SK-N-SH (cell line): ENCODE results near the gene IL11RA. TPM values are rescaled to one million over a fixed set of nuclear protein-coding genes. Genes with fewer than 3 reads are reported as not detected.

Experiments used
- CTCF ChIA-PET: fragments of 300-600, 350-600 bp; formaldehyde crosslinking; extraction: SDS; loops from one replicate; lab custom pipeline; 2021; lab: Yijun Ruan, JAX
- POLR2A ChIA-PET: fragments of 350-600 bp; sonication (Branson Sonifier 250); formaldehyde crosslinking; extraction: SDS; loops from one replicate; lab custom pipeline; 2020; ENCODE audit warnings: antibody characterized with exemption, inconsistent platforms; lab: Yijun Ruan, JAX
- DNase-seq: peaks from one replicate; pipeline ENCODE4 v3.0.0; 2012
- H2AFZ ChIP-seq: fragments of 200-600 bp; sonication (generic); 2 replicates; pipeline ENCODE4 v1.8.1; 2016; ENCODE audit warnings: antibody characterized with exemption, mild to moderate bottlenecking, low read depth
- H3F3A ChIP-seq: fragments of 200-600 bp; sonication (generic); replicated peaks from 2 replicates; pipeline ENCODE3; 2016; ENCODE audit warnings: antibody characterized with exemption, mild to moderate bottlenecking; ENCODE audit not compliant: insufficient read depth
- H3K27ac ChIP-seq, 2 experiments: fragments of 200-500 bp in 1 of 2; fragments of 200-600 bp in 1 of 2; sonication (Bioruptor generic) in 1 of 2; sonication (generic), shearing (Covaris generic) in 1 of 2; 2 replicates each; pipeline versions ENCODE4 v1.5.1 to v1.6.1; 2014 to 2016; ENCODE audit warnings: low read depth in 2 of 2, inconsistent platforms in 1 of 2, low read length in 1 of 2, mild to moderate bottlenecking in 1 of 2, mixed read lengths in 1 of 2
- H3K27me3 ChIP-seq: fragments of 200-600 bp; sonication (generic), shearing (Covaris generic); 2 replicates; pipeline ENCODE4 v1.6.1; 2016; ENCODE audit warnings: mixed run types; ENCODE audit not compliant: insufficient read depth
- H3K36me3 ChIP-seq, 2 experiments: fragments of 200-500 bp in 1 of 2; fragments of 200-600 bp in 1 of 2; sonication (Bioruptor generic) in 1 of 2; sonication (generic) in 1 of 2; replicated peaks in 1 of 2; 2 replicates each; pipeline versions ENCODE3 to v1.5.1; 2014 to 2016; ENCODE audit warnings: low read length in 1 of 2, mild to moderate bottlenecking in 1 of 2; ENCODE audit not compliant: insufficient read depth in 2 of 2, control insufficient read depth in 1 of 2
- H3K4me1 ChIP-seq, 2 experiments: fragments of 200-500 bp in 1 of 2; fragments of 200-600 bp in 1 of 2; sonication (Bioruptor generic) in 1 of 2; sonication (generic), shearing (Covaris generic) in 1 of 2; 2 replicates each; pipeline versions ENCODE4 v1.5.1 to v1.6.1; 2014 to 2016; ENCODE audit warnings: low read depth in 1 of 2, low read length in 1 of 2, mixed run types in 1 of 2; ENCODE audit not compliant: insufficient read depth in 2 of 2, control insufficient read depth in 1 of 2
- H3K4me2 ChIP-seq: fragments of 200-600 bp; sonication (generic), shearing (Covaris generic); 2 replicates; pipeline ENCODE4 v1.6.1; 2017; ENCODE audit warnings: mixed run types
- H3K4me3 ChIP-seq, 2 experiments: fragments of 200-500 bp in 1 of 2; fragments of 200-600 bp in 1 of 2; sonication (Bioruptor generic) in 1 of 2; sonication (generic), shearing (Covaris generic) in 1 of 2; 2 replicates each; pipeline versions ENCODE4 v1.5.1 to v1.8.1; 2014 to 2016; ENCODE audit warnings: low read depth in 2 of 2, inconsistent platforms in 1 of 2, low read length in 1 of 2, mild to moderate bottlenecking in 1 of 2, mixed read lengths in 1 of 2, moderate library complexity in 1 of 2
- H3K79me2 ChIP-seq: fragments of 200-600 bp; sonication (generic); 2 replicates; pipeline ENCODE4 v1.8.1; 2017; ENCODE audit warnings: mild to moderate bottlenecking; ENCODE audit not compliant: insufficient read depth
- H3K9ac ChIP-seq: fragments of 200-600 bp; sonication (generic); 2 replicates; pipeline ENCODE4 v1.6.1; 2017; ENCODE audit warnings: mixed run types
- H3K9me2 ChIP-seq: fragments of 200-600 bp; sonication (generic); 2 replicates; pipeline ENCODE4 v1.6.1; 2017; ENCODE audit warnings: mixed run types
- H3K9me3 ChIP-seq: fragments of 200-600 bp; sonication (generic); 2 replicates; pipeline ENCODE4 v1.6.1; 2017; ENCODE audit warnings: mixed run types, mild to moderate bottlenecking, moderate library complexity
- H4K20me1 ChIP-seq: fragments of 200-600 bp; sonication (generic); 2 replicates; pipeline ENCODE4 v1.6.1; 2017; ENCODE audit warnings: mild to moderate bottlenecking, mixed run types; ENCODE audit not compliant: insufficient read depth
- CHD2 ChIP-seq: fragments of 150-350 bp; IDR thresholded peaks from 2 replicates; pipeline ENCODE4 v1.6.1; 2018; ENCODE audit warnings: low read length; ENCODE audit not compliant: partially characterized antibody
- EP300 ChIP-seq, 2 experiments: IDR thresholded peaks; 2 replicates each; pipeline versions ENCODE4 v1.4.0 to v1.6.1; 2012; ENCODE audit warnings: borderline replicate concordance in 1 of 2, low read depth in 1 of 2, low read length in 1 of 2
- FOSL2 ChIP-seq: IDR thresholded peaks from 2 replicates; pipeline ENCODE4 v1.4.0; 2012; ENCODE audit warnings: low read depth, mild to moderate bottlenecking, moderate library complexity, borderline replicate concordance
- FOXJ3 ChIP-seq: sonication (generic); formaldehyde crosslinking; IDR thresholded peaks from 2 replicates; pipeline ENCODE4 v1.5.1; 2020; ENCODE audit warnings: mild to moderate bottlenecking, missing genetic modification reagents
- FOXM1 ChIP-seq: IDR thresholded peaks from 2 replicates; pipeline ENCODE4 v1.4.0; 2012; ENCODE audit warnings: low read depth, mild to moderate bottlenecking
- GABPA ChIP-seq: IDR thresholded peaks from 2 replicates; pipeline ENCODE4 v1.4.0; 2012; ENCODE audit warnings: low read depth, mild to moderate bottlenecking
- JUND ChIP-seq: IDR thresholded peaks from 2 replicates; pipeline ENCODE4 v1.4.0; 2012
- MXI1 ChIP-seq: IDR thresholded peaks from 2 replicates; pipeline ENCODE4 v1.6.1; 2012; ENCODE audit warnings: mild to moderate bottlenecking, low read depth, low read length, improper control_type of control experiment
- NFIC ChIP-seq: IDR thresholded peaks from 2 replicates; pipeline ENCODE4 v1.4.0; 2012; ENCODE audit warnings: borderline replicate concordance
- RCOR1 ChIP-seq: fragments of 150-350 bp; IDR thresholded peaks from 2 replicates; pipeline ENCODE4 v1.6.1; 2017; ENCODE audit warnings: antibody characterized with exemption, low read length
- RFX5 ChIP-seq: IDR thresholded peaks from 2 replicates; pipeline ENCODE4 v1.6.1; 2012; ENCODE audit warnings: mild to moderate bottlenecking, improper control_type of control experiment, low read length
- SMC3 ChIP-seq: IDR thresholded peaks from 2 replicates; pipeline ENCODE4 v1.6.1; 2012; ENCODE audit warnings: low read depth, low read length, improper control_type of control experiment
- TAF1 ChIP-seq: IDR thresholded peaks from 2 replicates; pipeline ENCODE4 v1.6.1; 2012; ENCODE audit warnings: low read depth, mild to moderate bottlenecking, low read length, moderate library complexity, borderline replicate concordance
- TEAD4 ChIP-seq: IDR thresholded peaks from 2 replicates; pipeline ENCODE4 v1.4.0; 2012; ENCODE audit warnings: mild to moderate bottlenecking, borderline replicate concordance; ENCODE audit not compliant: insufficient read depth
- USF2 ChIP-seq: fragments of 150-350 bp; IDR thresholded peaks from 2 replicates; pipeline ENCODE4 v1.6.1; 2017; ENCODE audit warnings: antibody characterized with exemption, low read length, low read depth, borderline replicate concordance
- ZBTB33 ChIP-seq: IDR thresholded peaks from 2 replicates; pipeline ENCODE4 v1.4.0; 2012; ENCODE audit warnings: low read depth, borderline replicate concordance
- WGBS: methylation state at CpG from one replicate; pipeline ENCODE4 v1.1.6; 2017; ENCODE audit warnings: low lambda C conversion rate; 5-methylcytosine and 5-hydroxymethylcytosine counted together
- polyA plus RNA-seq, 3 experiments: library from polyadenylated mRNA; depleted of rRNA; stranded (reverse); fragments of >200 nt; gene quantifications; 2 replicates each; pipeline ENCODE4 v1.2.3, GENCODE V29; 2012

The IL11RA gene
- polyA plus RNA-seq, 1 of the 3 experiments (the other 2 are of a cell fraction), result 16.5 TPM

- no peak for DNase-seq
- Histone ChIP-seq H4K20me1 (no peaks in the 10 kb centered on the region), H3K27ac (no peak overlapping the region)
Measured at GRCh38 chr9:34686732-34687131, 34.7 kb downstream of the IL11RA start.

GRCh38 chr9:34687276-34688030 is 35.5 kb downstream of the IL11RA start:
- 79% methylated on average over 8 of the region's 10 CpGs for WGBS
- POLR2A ChIA-PET, result interaction anchor here (0.6 kb wide), 1 partner anchor 50 kb away, joined by 3 read pairs; no protein-coding TSS in a partner anchor

More at GRCh38 chr9:34686732-34687131, 34.7 kb downstream of the IL11RA start:
- H3F3A ChIP-seq, result no peaks in the 10 kb centered on the region
- H3K9me2 ChIP-seq, result no peaks in the 10 kb centered on the region
- H3K9ac ChIP-seq, result no peak overlapping the region
- ChIA-PET POLR2A (interaction anchor here (0.7 kb wide), 1 partner anchor 14 kb away, joined by 3 read pairs; no protein-coding TSS in a partner anchor), CTCF (interaction anchor here (0.9 to 5.1 kb wide), 4 partner anchors 11 to 40 kb away, joined by 3 to 43 read pairs (median 4); no protein-coding TSS in a partner anchor)
- H3K9me3 ChIP-seq, result no peaks in the 10 kb centered on the region
- 45% methylated on average over 1 of the region's 1 CpG for WGBS
- TF ChIP-seq TEAD4, result no peak
- no peak for TF ChIP-seq NFIC
- TF ChIP-seq CHD2, result no peak
- no peak for TF ChIP-seq SMC3
- no peak for TF ChIP-seq MXI1
- no peak for TF ChIP-seq TAF1
- no peaks in the 10 kb centered on the region; a peak in 1 of 4 replicates for H3K4me1 ChIP-seq
- no peak overlapping the region for H2AFZ ChIP-seq
- no peak overlapping the region for H3K4me2 ChIP-seq
- no peaks in the 10 kb centered on the region for H3K79me2 ChIP-seq
- no peaks in the 10 kb centered on the region for H3K36me3 ChIP-seq
- no peaks in the 10 kb centered on the region for H3K27me3 ChIP-seq
- H3K4me3 ChIP-seq, result no peak overlapping the region

GRCh38 chr9:34688329-34689115 is 36.5 kb downstream of the IL11RA start:
- no peak for DNase-seq
- H3K4me2 ChIP-seq, result no peak overlapping the region
- no peaks in the 10 kb centered on the region for H3K36me3 ChIP-seq
- no peak overlapping the region for H3K27ac ChIP-seq
- no peaks in the 10 kb centered on the region for H4K20me1 ChIP-seq
- 53% methylated on average over 5 of the region's 5 CpGs for WGBS
- H3K9ac ChIP-seq, result no peak overlapping the region
- H3K9me3 ChIP-seq, result no peaks in the 10 kb centered on the region
- no peaks in the 10 kb centered on the region for H3K79me2 ChIP-seq
- no peaks in the 10 kb centered on the region; a peak in 1 of 4 replicates for H3K4me1 ChIP-seq
- no peaks in the 10 kb centered on the region for H3F3A ChIP-seq
- no peak overlapping the region for H3K4me3 ChIP-seq
- ChIA-PET CTCF (interaction anchor here (1.3 to 5.1 kb wide), 2 partner anchors 10 to 14 kb away, joined by 4 to 43 read pairs; no protein-coding TSS in a partner anchor), POLR2A (no interaction called here)
- no peaks in the 10 kb centered on the region for H3K27me3 ChIP-seq
- no peak overlapping the region for H2AFZ ChIP-seq
- H3K9me2 ChIP-seq, result no peaks in the 10 kb centered on the region
- no peak for TF ChIP-seq FOXJ3 (CRISPR knock-in tag)
- TF ChIP-seq JUND, result no peak
- no peak for TF ChIP-seq ZBTB33
- TF ChIP-seq RFX5, result no peak
- TF ChIP-seq RCOR1, result no peak
- no peak for TF ChIP-seq FOSL2
- TF ChIP-seq MXI1, result no peak
- no peak for TF ChIP-seq EP300 (IDR thresholded peaks at IDR 0.05; ENCODE audit: borderline replicate concordance in 1 of 2, low read depth in 1 of 2, low read length in 1 of 2)
- no peak for TF ChIP-seq FOXM1
- TF ChIP-seq USF2, result no peak
- no peak for TF ChIP-seq TAF1

More at GRCh38 chr9:34687276-34688030, 35.5 kb downstream of the IL11RA start:
- Histone ChIP-seq H3K9me3 (no peaks in the 10 kb centered on the region), H3K4me3 (no peak overlapping the region), H3K27me3 (no peaks in the 10 kb centered on the region), H2AFZ (no peak overlapping the region), H3K4me2 (no peak overlapping the region), H3F3A (no peaks in the 10 kb centered on the region), H3K79me2 (no peaks in the 10 kb centered on the region), H3K9me2 (no peaks in the 10 kb centered on the region), H3K4me1 (no peaks in the 10 kb centered on the region; a peak in 1 of 4 replicates), H3K9ac (no peak overlapping the region), H3K36me3 (no peaks in the 10 kb centered on the region), H4K20me1 (no peaks in the 10 kb centered on the region), H3K27ac (no peak overlapping the region)
- DNase-seq, result no peak
- CTCF ChIA-PET, result interaction anchor here (0.9 to 5.1 kb wide), 4 partner anchors 12 to 40 kb away, joined by 3 to 43 read pairs (median 4); no protein-coding TSS in a partner anchor
- TF ChIP-seq GABPA (no peak), FOXM1 (no peak)
